ENCODE measurements around the gene HSD3B2.

HSD3B2 gene

GRCh38 chr1:119472080-119472818, 57.3 kb downstream of the HSD3B2 start:
- Histone ChIP-seq H3K27ac (no peak overlapping the region), H3K4me3 (no peak overlapping the region)
- DNase-seq (ENCODE audit: low spot score): no peak
- TF ChIP-seq CTCF (IDR thresholded peaks at IDR 0.05): no peak

Data from coronary artery (tissue), 2 donors.